Astrocyte of the cerebellum (primary cell): ENCODE data around the gene CIART.
A peak's percentile ranks its signal among the peaks of the same experiment; 100 is the strongest.
"Not testable (repeated sequence)": the region's sequence is repeated elsewhere in the genome, so short reads cannot be mapped to it uniquely, and the experiment has no call there.

Experiments used
- DNase-seq: peaks from one replicate; pipeline ENCODE4 v3.0.0-alpha.2; 2011; ENCODE audit warnings: low read depth
- H3K4me3 ChIP-seq: 2 replicates; pipeline ENCODE4 v1.5.1; 2011; ENCODE audit warnings: mild to moderate bottlenecking, low read depth, low read length, moderate library complexity
- in situ Hi-C: cut with HindIII; loops from 2 replicates; pipeline ENCODE4 v1.10.0; 2017; ENCODE audit warnings: low sequenced_read_pairs
- TF ChIP-seq, protein P1 (sequence below): IDR thresholded peaks from 2 replicates; pipeline ENCODE4 v1.5.1; 2012; ENCODE audit warnings: low read length, low read depth, moderate library complexity, mild to moderate bottlenecking; ENCODE audit errors: missing control alignments

CIART gene

GRCh38 chr1:150302902-150303301, 20.5 kb downstream of the CIART start:
- H3K4me3 ChIP-seq, result no peak overlapping the region
- in situ Hi-C loops, result no loop called here
- DNase-seq, result no peak
- TF ChIP-seq, protein P1, sequence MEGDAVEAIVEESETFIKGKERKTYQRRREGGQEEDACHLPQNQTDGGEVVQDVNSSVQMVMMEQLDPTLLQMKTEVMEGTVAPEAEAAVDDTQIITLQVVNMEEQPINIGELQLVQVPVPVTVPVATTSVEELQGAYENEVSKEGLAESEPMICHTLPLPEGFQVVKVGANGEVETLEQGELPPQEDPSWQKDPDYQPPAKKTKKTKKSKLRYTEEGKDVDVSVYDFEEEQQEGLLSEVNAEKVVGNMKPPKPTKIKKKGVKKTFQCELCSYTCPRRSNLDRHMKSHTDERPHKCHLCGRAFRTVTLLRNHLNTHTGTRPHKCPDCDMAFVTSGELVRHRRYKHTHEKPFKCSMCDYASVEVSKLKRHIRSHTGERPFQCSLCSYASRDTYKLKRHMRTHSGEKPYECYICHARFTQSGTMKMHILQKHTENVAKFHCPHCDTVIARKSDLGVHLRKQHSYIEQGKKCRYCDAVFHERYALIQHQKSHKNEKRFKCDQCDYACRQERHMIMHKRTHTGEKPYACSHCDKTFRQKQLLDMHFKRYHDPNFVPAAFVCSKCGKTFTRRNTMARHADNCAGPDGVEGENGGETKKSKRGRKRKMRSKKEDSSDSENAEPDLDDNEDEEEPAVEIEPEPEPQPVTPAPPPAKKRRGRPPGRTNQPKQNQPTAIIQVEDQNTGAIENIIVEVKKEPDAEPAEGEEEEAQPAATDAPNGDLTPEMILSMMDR, result no peak

- H3K4me3 ChIP-seq, in situ Hi-C loops, DNase-seq: not testable (repeated sequence)
Observed at GRCh38 chr1:150308585-150308984, 26.2 kb downstream of the CIART start.

GRCh38 chr1:150309758-150310508, 27.6 kb downstream of the CIART start:
- DNase-seq, result no peak
- no peak overlapping the region for H3K4me3 ChIP-seq
- TF ChIP-seq, protein P1, result no peak
- in situ Hi-C loops, result no loop called here

DNA sequence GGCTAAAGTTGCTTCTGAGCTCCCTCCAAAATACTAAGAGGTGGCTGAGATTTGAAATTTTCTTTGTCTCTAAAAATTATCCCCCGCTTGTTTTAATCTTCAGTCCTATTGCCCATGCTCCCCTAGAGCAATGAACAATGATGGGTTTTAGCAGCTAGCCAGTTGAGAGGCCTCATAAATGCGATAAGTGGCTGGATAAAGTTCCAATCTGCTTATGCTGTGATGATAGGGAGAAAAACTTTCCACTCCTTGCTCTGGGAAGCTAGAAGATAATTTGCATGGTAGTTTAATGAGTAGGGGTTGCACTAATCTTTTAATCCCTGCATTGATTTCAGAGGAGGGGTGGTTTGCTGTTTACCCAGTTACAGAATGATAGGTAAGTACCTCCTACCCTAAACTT, 29.4 kb downstream of the CIART start:
- TF ChIP-seq, protein P1, result no peak
- in situ Hi-C loops, result no loop called here
- DNase-seq, result no peak
- H3K4me3 ChIP-seq, result no peak overlapping the region

GRCh38 chr1:150314691-150315090, 32.3 kb downstream of the CIART start:
- in situ Hi-C loops, H3K4me3 ChIP-seq: not testable (repeated sequence)

DNA sequence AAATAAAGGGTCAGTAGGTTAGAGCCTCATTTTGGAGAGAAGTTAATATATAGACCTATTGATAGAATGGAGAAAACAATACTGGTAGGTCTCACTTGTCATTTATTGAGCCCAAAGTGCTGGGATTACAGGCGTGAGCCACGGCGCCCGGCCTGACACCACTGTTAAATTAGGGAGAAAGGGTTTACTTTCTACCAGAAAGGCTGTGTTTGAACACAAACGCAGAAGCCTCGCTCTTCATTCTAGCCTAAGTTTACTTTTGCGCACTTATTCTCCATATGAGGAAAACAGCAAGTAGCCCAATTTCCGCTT, 38.3 kb downstream of the CIART start:
- in situ Hi-C loops, result no loop called here
- no peak for DNase-seq
- TF ChIP-seq, protein P1, result no peak
- H3K4me3 ChIP-seq, result peak overlapping the region; percentile 96

More at GRCh38 chr1:150314691-150315090, 32.3 kb downstream of the CIART start:
- DNase-seq, result not testable (repeated sequence)

- DNase-seq, result no peak
Observed at GRCh38 chr1:150321826-150322166, 39.4 kb downstream of the CIART start.

More at GRCh38 chr1:150321826-150322166, 39.4 kb downstream of the CIART start:
- in situ Hi-C loops, result no loop called here
- H3K4me3 ChIP-seq, result peak overlapping the region; percentile 96
- TF ChIP-seq, protein P1, result no peak
